Spleen (tissue), 11 donors: ENCODE data around the gene HSH2D. TPM values are rescaled to one million over a fixed set of nuclear protein-coding genes. Genes with fewer than 3 reads are reported as not detected.

Source experiments
- DNase-seq: peaks from one replicate; pipeline ENCODE4 v3.0.0-alpha.2; 2020
- H3K27ac ChIP-seq, 8 donors: fragments of 200-600 bp; sonication (generic) in 7 of 8; 1 replicate in 4 of 8; 2 replicates in 4 of 8; pipeline versions ENCODE4 v1.5.0 to v1.8.0; 2016 to 2021; ENCODE audit warnings: inconsistent platforms in 4 of 8, mild to moderate bottlenecking in 4 of 8, moderate library complexity in 1 of 8
- H3K27me3 ChIP-seq, 7 donors: fragments of 200-600 bp; sonication (generic) in 6 of 7; replicated peaks in 1 of 7; 1 replicate in 4 of 7; 2 replicates in 3 of 7; pipeline versions ENCODE4 v1.5.0 to v1.8.0; 2016 to 2021; ENCODE audit warnings: inconsistent platforms in 3 of 7, mild to moderate bottlenecking in 1 of 7
- H3K36me3 ChIP-seq, 6 donors: fragments of 200-600 bp; sonication (generic) in 5 of 6; 1 replicate in 4 of 6; 2 replicates in 2 of 6; pipeline versions ENCODE4 v1.5.0 to v1.8.0; 2016 to 2021; ENCODE audit warnings: inconsistent platforms in 2 of 6
- H3K4me1 ChIP-seq, 6 donors: fragments of 200-600 bp; sonication (generic) in 5 of 6; 1 replicate in 3 of 6; 2 replicates in 3 of 6; pipeline versions ENCODE4 v1.5.0 to v1.8.0; 2016 to 2021; ENCODE audit warnings: inconsistent platforms in 3 of 6
- H3K4me3 ChIP-seq, 8 donors: fragments of 200-600 bp; sonication (generic) in 7 of 8; 1 replicate in 4 of 8; 2 replicates in 4 of 8; pipeline versions ENCODE4 v1.5.0 to v1.8.0; 2016 to 2021; ENCODE audit warnings: inconsistent platforms in 4 of 8, mild to moderate bottlenecking in 4 of 8, moderate library complexity in 2 of 8
- H3K9me3 ChIP-seq, 8 donors: fragments of 200-600 bp; sonication (generic) in 7 of 8; 1 replicate in 4 of 8; 2 replicates in 4 of 8; pipeline versions ENCODE4 v1.5.0 to v1.8.0; 2016 to 2021; ENCODE audit warnings: inconsistent platforms in 4 of 8
- POLR2A ChIP-seq, 3 donors: fragments of 450-650 bp; IDR thresholded peaks; one replicate each; pipeline ENCODE4 v1.5.1; 2017; ENCODE audit warnings: antibody characterized with exemption in 3 of 3, mild to moderate bottlenecking in 1 of 3
- POLR2AphosphoS5 ChIP-seq, 3 donors: sonication (generic); formaldehyde crosslinking; IDR thresholded peaks; one replicate each; pipeline ENCODE4 v1.5.1; 2017; ENCODE audit warnings: antibody characterized with exemption in 3 of 3
- WGBS, 5 donors: extraction: QIAGEN DNeasy Blood & Tissue Kit in 3 of 5; methylation state at CpG; one replicate each; pipeline versions ENCODE4 v1.1.5 to v1.1.7; 2013 to 2018; 5-methylcytosine and 5-hydroxymethylcytosine counted together
- intact Hi-C: fragments of 100-400 bp; cut with DNase I; formaldehyde crosslinking; loops from one replicate; pipeline ENCODE4 v1.15.0; 2023; ENCODE audit warnings: low total_unique reads
- polyA plus RNA-seq, 3 donors: library from polyadenylated mRNA; stranded (reverse); fragments of 200-250 nt; gene quantifications; one replicate each; pipeline ENCODE4 v1.2.1, GENCODE V29; 2013
- total RNA-seq, 7 donors: library from RNA; depleted of rRNA in 3 of 7; stranded (reverse); fragments of >200 nt in 3 of 7; fragmentation: NEBNext Ultra II Directional in 4 of 7; extraction: Animal tissue kit (Norgen Biotek cat#: 25700) in 4 of 7; gene quantifications; one replicate each; pipeline versions ENCODE4 v1.1.0 to v1.2.1, GENCODE V29; 2016 to 2021
- TF ChIP-seq, protein P1 (sequence below), 11 experiments: fragments of 200-600 bp in 7 of 11; fragments of 450-650 bp in 4 of 11; sonication (generic) in 4 of 11; IDR thresholded peaks in 8 of 11; conservative IDR thresholded peaks in 3 of 11; 1 replicate in 7 of 11; 2 replicates in 4 of 11; pipeline versions ENCODE4 v1.4.0 to v1.8.0; 2016 to 2021; ENCODE audit warnings: antibody characterized with exemption in 11 of 11, inconsistent platforms in 4 of 11, mild to moderate bottlenecking in 1 of 11
- donor health status: healthy with polysubstance abuse.
- donor health status: DM: no; HTN: no; CAD: no; lungs with moderate emphysema.
- donor health status: DM: no; HTN: no; CAD: no.
- donor health status: Bipolar disorder and iron deficiency.
- donor health status: healthy.
- donor health status: DM: no; HTN: no; CAD: no.
- donor health status: DM: yes; HTN: yes; CAD: no.

HSH2D gene
- total and polyA plus RNA-seq, 10 donors = 39.6 to 119 (median 61.4) TPM

DNA sequence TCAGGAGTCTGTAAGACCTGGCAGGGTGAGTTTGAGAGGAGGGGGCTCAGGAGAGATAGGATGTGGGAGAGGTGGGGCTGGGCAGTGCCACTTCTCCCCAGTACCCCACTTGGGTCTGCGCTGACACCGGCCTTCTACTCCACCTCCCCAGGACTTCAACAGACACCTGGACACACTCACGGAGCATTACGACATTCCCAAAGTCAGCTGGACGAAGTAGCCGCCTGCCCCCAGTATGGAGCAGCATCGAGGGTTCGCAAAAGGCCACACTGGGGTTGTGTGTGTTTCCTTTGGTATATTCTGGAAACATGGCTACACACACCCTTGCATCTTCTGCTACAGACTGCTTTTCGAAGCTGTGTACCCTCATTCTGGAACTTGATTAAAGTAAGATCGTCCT is 47.3 kb downstream of the HSH2D start:
- Histone ChIP-seq H3K9me3 (no peaks in the 10 kb centered on the region), H3K27ac (peak overlapping the region in 1 of 8 donors; percentile 2), H3K27me3 (no peaks in the 10 kb centered on the region), H3K4me3 (no peak overlapping the region), H3K36me3 (peaks cover 6 to 81% (median 58%) of the 10 kb centered on the region in 6 donors), H3K4me1 (peaks cover 10 to 47% (median 29%) of the 10 kb centered on the region in 6 donors)
- TF ChIP-seq POLR2AphosphoS5 (IDR thresholded peaks at IDR 0.05) = no peak
- TF ChIP-seq, protein P1, sequence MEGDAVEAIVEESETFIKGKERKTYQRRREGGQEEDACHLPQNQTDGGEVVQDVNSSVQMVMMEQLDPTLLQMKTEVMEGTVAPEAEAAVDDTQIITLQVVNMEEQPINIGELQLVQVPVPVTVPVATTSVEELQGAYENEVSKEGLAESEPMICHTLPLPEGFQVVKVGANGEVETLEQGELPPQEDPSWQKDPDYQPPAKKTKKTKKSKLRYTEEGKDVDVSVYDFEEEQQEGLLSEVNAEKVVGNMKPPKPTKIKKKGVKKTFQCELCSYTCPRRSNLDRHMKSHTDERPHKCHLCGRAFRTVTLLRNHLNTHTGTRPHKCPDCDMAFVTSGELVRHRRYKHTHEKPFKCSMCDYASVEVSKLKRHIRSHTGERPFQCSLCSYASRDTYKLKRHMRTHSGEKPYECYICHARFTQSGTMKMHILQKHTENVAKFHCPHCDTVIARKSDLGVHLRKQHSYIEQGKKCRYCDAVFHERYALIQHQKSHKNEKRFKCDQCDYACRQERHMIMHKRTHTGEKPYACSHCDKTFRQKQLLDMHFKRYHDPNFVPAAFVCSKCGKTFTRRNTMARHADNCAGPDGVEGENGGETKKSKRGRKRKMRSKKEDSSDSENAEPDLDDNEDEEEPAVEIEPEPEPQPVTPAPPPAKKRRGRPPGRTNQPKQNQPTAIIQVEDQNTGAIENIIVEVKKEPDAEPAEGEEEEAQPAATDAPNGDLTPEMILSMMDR (IDR thresholded peaks at IDR 0.05 in 8 of 11, conservative IDR thresholded peaks at IDR 0.05 in 3 of 11) = no peak
- TF ChIP-seq POLR2A (IDR thresholded peaks at IDR 0.05) = no peak
- peak; percentile 62 for DNase-seq
- intact Hi-C loops = no loop called here
- 92 to 97% (median 93%) methylated on average over 10 of the region's 10 CpGs for WGBS, 5 donors

GRCh38 chr19:16191216-16191908 is 47.9 kb downstream of the HSH2D start:
- TF ChIP-seq POLR2A (IDR thresholded peaks at IDR 0.05) = no peak
- TF ChIP-seq, protein P1 (IDR thresholded peaks at IDR 0.05 in 8 of 11, conservative IDR thresholded peaks at IDR 0.05 in 3 of 11) = no peak
- no peak for TF ChIP-seq POLR2AphosphoS5 (IDR thresholded peaks at IDR 0.05)
- intact Hi-C loops = no loop called here
- Histone ChIP-seq H3K27ac (no peak overlapping the region), H3K4me3 (no peak overlapping the region), H3K9me3 (no peaks in the 10 kb centered on the region), H3K27me3 (no peaks in the 10 kb centered on the region), H3K4me1 (peaks cover 4 to 41% (median 23%) of the 10 kb centered on the region in 6 donors), H3K36me3 (peaks cover 6 to 81% (median 58%) of the 10 kb centered on the region in 6 donors)
- DNase-seq = peak; percentile 46
- WGBS, 5 donors = 80 to 93% (median 87%) methylated on average over 16 of the region's 16 CpGs

DNA sequence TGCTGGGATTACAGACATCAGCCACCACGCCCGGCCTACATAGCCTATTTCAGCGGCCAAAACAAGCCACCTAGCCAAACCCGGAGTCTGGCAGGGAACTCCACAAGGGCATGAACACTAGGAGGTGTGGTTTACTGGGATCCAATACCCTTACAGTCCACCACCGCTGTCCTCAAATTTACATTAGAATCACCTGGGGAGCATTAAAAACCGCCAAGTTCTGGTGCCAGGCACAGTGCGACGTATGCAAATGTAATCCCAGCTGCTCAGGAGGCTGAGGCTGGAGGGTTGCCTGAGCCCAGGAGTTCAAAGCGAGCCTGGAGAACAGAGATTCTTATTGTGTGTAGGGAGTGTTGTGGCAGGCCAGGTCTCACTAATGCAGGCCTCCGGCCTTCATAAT is 50.0 kb downstream of the HSH2D start:
- peak; percentile 11 for DNase-seq
- WGBS, 5 donors = 91 to 96% (median 95%) methylated on average over 10 of the region's 10 CpGs
- H3K27ac ChIP-seq = no peak overlapping the region
- peaks cover 5 to 34% (median 20%) of the 10 kb centered on the region in 6 donors for H3K4me1 ChIP-seq
- TF ChIP-seq, protein P1 (IDR thresholded peaks at IDR 0.05 in 8 of 11, conservative IDR thresholded peaks at IDR 0.05 in 3 of 11) = no peak
- TF ChIP-seq POLR2AphosphoS5 (IDR thresholded peaks at IDR 0.05) (no peak), POLR2A (IDR thresholded peaks at IDR 0.05) (no peak)
- intact Hi-C loops = no loop called here
- H3K36me3 ChIP-seq = peaks cover 6 to 60% (median 48%) of the 10 kb centered on the region in 6 donors
- no peaks in the 10 kb centered on the region for H3K9me3 ChIP-seq
- H3K27me3 ChIP-seq = no peaks in the 10 kb centered on the region
- H3K4me3 ChIP-seq = no peak overlapping the region

DNA sequence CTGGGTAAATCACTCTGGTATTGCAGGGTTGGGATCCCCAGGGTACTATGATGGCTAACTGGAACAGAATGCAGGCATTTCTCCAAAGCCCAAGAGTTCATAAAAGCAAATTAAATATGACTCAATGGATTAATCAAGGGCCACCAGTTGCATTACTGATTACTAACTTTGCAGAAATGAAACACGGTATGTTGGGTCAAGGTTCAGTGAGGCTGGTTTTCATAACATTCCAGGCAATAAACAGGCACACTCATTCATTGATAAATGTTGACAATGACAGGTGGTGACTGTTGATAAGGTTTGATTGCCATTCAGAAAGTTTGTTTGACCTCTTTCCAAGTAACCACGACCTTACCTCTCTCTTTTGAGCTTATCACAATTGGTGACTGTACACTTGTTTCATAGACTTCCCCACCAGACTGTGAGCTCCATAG is 53.7 kb downstream of the HSH2D start:
- Histone ChIP-seq H3K27me3 (no peaks in the 10 kb centered on the region), H3K27ac (peak overlapping the region; percentile 80 to 96 (median 88)), H3K36me3 (peaks cover 0 to 48% (median 21%) of the 10 kb centered on the region in 6 donors), H3K9me3 (no peaks in the 10 kb centered on the region), H3K4me3 (peak overlapping the region in 7 of 8 donors; percentile 78 to 100 (median 97)), H3K4me1 (peaks cover 12 to 49% (median 35%) of the 10 kb centered on the region in 6 donors)
- TF ChIP-seq, protein P1 (IDR thresholded peaks at IDR 0.05 in 8 of 11, conservative IDR thresholded peaks at IDR 0.05 in 3 of 11) = no peak
- TF ChIP-seq POLR2A (IDR thresholded peaks at IDR 0.05) (no peak), POLR2AphosphoS5 (IDR thresholded peaks at IDR 0.05) (no peak)
- intact Hi-C loops = no loop called here
- WGBS, 5 donors = 30 to 46% (median 35%) methylated on average over 2 of the region's 2 CpGs
- no peak for DNase-seq
